CD8-positive, alpha-beta memory T cell (primary cell): ENCODE data around the gene LYRM4. TPM values are rescaled to one million over a fixed set of nuclear protein-coding genes. Genes with fewer than 3 reads are reported as not detected.

Source experiments
- CTCF ChIA-PET: fragments of 350-600 bp; sonication (Branson Sonifier 250); formaldehyde crosslinking; loops from one replicate; lab custom pipeline; 2021; ENCODE audit warnings: antibody characterized with exemption; lab: Charles Lee
- POLR2A ChIA-PET: fragments of 350-600 bp; sonication (Branson Sonifier 250); formaldehyde crosslinking; loops from one replicate; lab custom pipeline; 2021; ENCODE audit warnings: antibody characterized with exemption; lab: Charles Lee
- DNase-seq, 5 donors: peaks; one replicate each; pipeline versions ENCODE4 v3.0.0 to v3.0.0-alpha.2; 2020 to 2022; ENCODE audit warnings: mixed read lengths in 1 of 5
- H3K27ac ChIP-seq: one replicate; pipeline ENCODE4 v1.7.0; 2013; ENCODE audit warnings: low read depth, mild to moderate bottlenecking, low read length, moderate library complexity
- H3K27me3 ChIP-seq: 2 replicates; pipeline ENCODE4 v1.7.0; 2013; ENCODE audit warnings: low read length, mild to moderate bottlenecking; ENCODE audit not compliant: insufficient read depth, poor library complexity, severe bottlenecking
- H3K36me3 ChIP-seq: 2 replicates; pipeline ENCODE4 v1.7.0; 2013; ENCODE audit warnings: mild to moderate bottlenecking, low read length, moderate library complexity; ENCODE audit not compliant: insufficient read depth
- H3K4me1 ChIP-seq: 2 replicates; pipeline ENCODE4 v1.7.0; 2013; ENCODE audit warnings: mild to moderate bottlenecking, low read length, moderate library complexity; ENCODE audit not compliant: insufficient read depth
- H3K4me3 ChIP-seq: 2 replicates; pipeline ENCODE4 v1.7.0; 2013; ENCODE audit warnings: mild to moderate bottlenecking, low read length
- H3K9me3 ChIP-seq: 2 replicates; pipeline ENCODE4 v1.7.0; 2013; ENCODE audit warnings: mild to moderate bottlenecking, low read length
- H3K27ac Mint-ChIP-seq, 8 donors: one replicate each; pipeline ENCODE4 v1.8.0; 2020 to 2021; ENCODE audit warnings: mixed read lengths in 8 of 8, mild to moderate bottlenecking in 6 of 8, inconsistent platforms in 3 of 8, moderate library complexity in 3 of 8
- H3K27me3 Mint-ChIP-seq, 2 donors: one replicate each; pipeline ENCODE4 v1.8.0; 2020 to 2021; ENCODE audit warnings: mixed read lengths in 2 of 2, mild to moderate bottlenecking in 1 of 2, moderate library complexity in 1 of 2
- H3K36me3 Mint-ChIP-seq, 3 donors: one replicate each; pipeline ENCODE4 v1.8.0; 2020 to 2021; ENCODE audit warnings: mixed read lengths in 3 of 3, inconsistent platforms in 1 of 3, mild to moderate bottlenecking in 1 of 3
- H3K4me1 Mint-ChIP-seq, 3 donors: one replicate each; pipeline ENCODE4 v1.8.0; 2020 to 2021; ENCODE audit warnings: mixed read lengths in 3 of 3, inconsistent platforms in 1 of 3, mild to moderate bottlenecking in 1 of 3
- H3K4me3 Mint-ChIP-seq, 7 donors: one replicate each; pipeline ENCODE4 v1.8.0; 2020 to 2021; ENCODE audit warnings: mixed read lengths in 7 of 7, mild to moderate bottlenecking in 6 of 7, moderate library complexity in 4 of 7, inconsistent platforms in 2 of 7
- H3K9me3 Mint-ChIP-seq, 5 donors: one replicate each; pipeline ENCODE4 v1.8.0; 2020 to 2022; ENCODE audit warnings: mixed read lengths in 5 of 5, mild to moderate bottlenecking in 3 of 5, moderate library complexity in 2 of 5, inconsistent platforms in 1 of 5
- polyA plus RNA-seq: library from polyadenylated mRNA; unstranded; fragments of 300-500 nt; fragmentation: Illumina TruSeq; gene quantifications from one replicate; pipeline ENCODE4 v1.2.3, GENCODE V29; 2021
- total RNA-seq, 2 experiments: library from RNA; stranded (reverse); gene quantifications; one replicate each; pipeline ENCODE4 v1.2.3, GENCODE V29; 2021

The LYRM4 gene
- total and polyA plus RNA-seq, 3 experiments from 2014 or later, result 26.5 to 58.2 (median 55.1) TPM

GRCh38 chr6:5290097-5290496, 29.3 kb upstream of the LYRM4 start:
- POLR2A ChIA-PET, result no interaction called here
- no peaks in the 10 kb centered on the region for H3K4me1 ChIP-seq
- H3K9me3 Mint-ChIP-seq, result no peaks in the 10 kb centered on the region

GRCh38 chr6:5287966-5288297, 27.2 kb upstream of the LYRM4 start:
- no peaks in the 10 kb centered on the region for H3K9me3 Mint-ChIP-seq
- peak overlapping the region in 1 of 8 donors; percentile 84 for H3K27ac Mint-ChIP-seq
- no peak for DNase-seq
- H3K9me3 ChIP-seq, result no peaks in the 10 kb centered on the region
- H3K4me1 ChIP-seq, result no peaks in the 10 kb centered on the region
- H3K36me3 ChIP-seq, result no peaks in the 10 kb centered on the region
- ChIA-PET CTCF (interaction anchor here (1.5 kb wide), 1 partner anchor 15 kb away, joined by 6 read pairs; no protein-coding TSS in a partner anchor), POLR2A (no interaction called here)
- H3K4me3 ChIP-seq, result no peak overlapping the region
- peaks cover 40 to 60% (median 50%) of the 10 kb centered on the region in 3 donors for H3K4me1 Mint-ChIP-seq
- H3K27ac ChIP-seq, result no peak overlapping the region
- no peak overlapping the region for H3K4me3 Mint-ChIP-seq
- H3K27me3 ChIP-seq, result no peaks in the 10 kb centered on the region
- peaks cover 0 to 1% of the 10 kb centered on the region in 2 donors for H3K27me3 Mint-ChIP-seq
- peaks cover 0 to 8% (median 2%) of the 10 kb centered on the region in 3 donors for H3K36me3 Mint-ChIP-seq

More at GRCh38 chr6:5290097-5290496, 29.3 kb upstream of the LYRM4 start:
- CTCF ChIA-PET, result interaction anchor here (2.3 kb wide), 1 partner anchor 13 kb away, joined by 4 read pairs; no protein-coding TSS in a partner anchor
- Histone ChIP-seq H3K9me3 (no peaks in the 10 kb centered on the region), H3K4me3 (no peak overlapping the region), H3K27ac (no peak overlapping the region), H3K27me3 (no peaks in the 10 kb centered on the region), H3K36me3 (no peaks in the 10 kb centered on the region)
- H3K27me3 Mint-ChIP-seq, result no peaks in the 10 kb centered on the region
- peaks cover 0 to 5% (median under 1%) of the 10 kb centered on the region in 3 donors for H3K36me3 Mint-ChIP-seq
- no peak overlapping the region for H3K27ac Mint-ChIP-seq
- H3K4me3 Mint-ChIP-seq, result no peak overlapping the region
- no peak for DNase-seq
- peaks cover 40 to 63% (median 51%) of the 10 kb centered on the region in 3 donors for H3K4me1 Mint-ChIP-seq

- no peak overlapping the region for H3K27ac ChIP-seq
- no peak overlapping the region for H3K4me3 Mint-ChIP-seq
- no peaks in the 10 kb centered on the region for H3K4me1 ChIP-seq
- H3K27me3 Mint-ChIP-seq, result peaks cover 0 to 1% of the 10 kb centered on the region in 2 donors
- no peaks in the 10 kb centered on the region for H3K9me3 Mint-ChIP-seq
- peaks cover 38 to 59% (median 48%) of the 10 kb centered on the region in 3 donors for H3K4me1 Mint-ChIP-seq
- H3K9me3 ChIP-seq, result no peaks in the 10 kb centered on the region
- H3K4me3 ChIP-seq, result no peak overlapping the region
- no peak for DNase-seq
- ChIA-PET POLR2A (no interaction called here), CTCF (interaction anchor here (0.9 to 1.5 kb wide), 2 partner anchors 16 to 20 kb away, joined by 3 to 6 read pairs; no protein-coding TSS in a partner anchor)
- H3K27ac Mint-ChIP-seq, result peak overlapping the region in 2 of 8 donors; percentile 11 to 30
- H3K27me3 ChIP-seq, result no peaks in the 10 kb centered on the region
- no peaks in the 10 kb centered on the region for H3K36me3 ChIP-seq
- peaks cover 0 to 10% (median 2%) of the 10 kb centered on the region in 3 donors for H3K36me3 Mint-ChIP-seq
Measured at GRCh38 chr6:5287205-5287965, 26.6 kb upstream of the LYRM4 start.

GRCh38 chr6:5286780-5287179, 26.0 kb upstream of the LYRM4 start:
- Mint-ChIP-seq H3K9me3 (peaks cover 0 to 2% (median 0%) of the 10 kb centered on the region in 5 donors), H3K36me3 (peaks cover 0 to 10% (median 2%) of the 10 kb centered on the region in 3 donors), H3K4me3 (no peak overlapping the region), H3K27ac (no peak overlapping the region), H3K4me1 (peaks cover 37 to 57% (median 48%) of the 10 kb centered on the region in 3 donors), H3K27me3 (peaks cover 0 to 1% of the 10 kb centered on the region in 2 donors)
- ChIA-PET CTCF (interaction anchor here (0.9 to 1.5 kb wide), 2 partner anchors 16 to 20 kb away, joined by 3 to 6 read pairs; no protein-coding TSS in a partner anchor), POLR2A (no interaction called here)
- H3K9me3 ChIP-seq, result no peaks in the 10 kb centered on the region
- H3K27me3 ChIP-seq, result no peaks in the 10 kb centered on the region
- no peaks in the 10 kb centered on the region for H3K4me1 ChIP-seq
- no peak overlapping the region for H3K4me3 ChIP-seq
- H3K36me3 ChIP-seq, result no peaks in the 10 kb centered on the region
- no peak overlapping the region for H3K27ac ChIP-seq
- no peak for DNase-seq

- Mint-ChIP-seq H3K4me3 (no peak overlapping the region), H3K4me1 (peaks cover 39 to 59% (median 55%) of the 10 kb centered on the region in 3 donors), H3K27me3 (peaks cover 0 to 1% of the 10 kb centered on the region in 2 donors), H3K9me3 (peaks cover 0 to 2% (median 0%) of the 10 kb centered on the region in 5 donors), H3K27ac (no peak overlapping the region), H3K36me3 (peaks cover 0 to 9% (median 2%) of the 10 kb centered on the region in 3 donors)
- no peaks in the 10 kb centered on the region for H3K9me3 ChIP-seq
- ChIA-PET CTCF (no interaction called here), POLR2A (no interaction called here)
- no peak overlapping the region for H3K27ac ChIP-seq
- no peaks in the 10 kb centered on the region for H3K36me3 ChIP-seq
- H3K27me3 ChIP-seq, result no peaks in the 10 kb centered on the region
- no peaks in the 10 kb centered on the region for H3K4me1 ChIP-seq
- no peak for DNase-seq
- no peak overlapping the region for H3K4me3 ChIP-seq
Measured at GRCh38 chr6:5285526-5285925, 24.8 kb upstream of the LYRM4 start.

- no peak overlapping the region for H3K27ac ChIP-seq
- Mint-ChIP-seq H3K4me1 (peaks cover 42 to 61% (median 59%) of the 10 kb centered on the region in 3 donors), H3K27me3 (peaks cover 0 to 1% of the 10 kb centered on the region in 2 donors), H3K27ac (peak overlapping the region in 1 of 8 donors; percentile 16), H3K4me3 (no peak overlapping the region), H3K9me3 (peaks cover 0 to 2% (median 0%) of the 10 kb centered on the region in 5 donors), H3K36me3 (peaks cover 0 to 11% (median 2%) of the 10 kb centered on the region in 3 donors)
- ChIA-PET CTCF (no interaction called here), POLR2A (no interaction called here)
- no peak for DNase-seq
- no peaks in the 10 kb centered on the region for H3K9me3 ChIP-seq
- peaks cover 4% of the 10 kb centered on the region for H3K4me1 ChIP-seq
- no peak overlapping the region for H3K4me3 ChIP-seq
- no peaks in the 10 kb centered on the region for H3K36me3 ChIP-seq
- H3K27me3 ChIP-seq, result no peaks in the 10 kb centered on the region
Measured at GRCh38 chr6:5285081-5285480, 24.3 kb upstream of the LYRM4 start.

GRCh38 chr6:5282191-5282623, 21.5 kb upstream of the LYRM4 start:
- H3K9me3 ChIP-seq, result no peaks in the 10 kb centered on the region
- no peak for DNase-seq
- peaks cover 4% of the 10 kb centered on the region for H3K4me1 ChIP-seq
- CTCF ChIA-PET, result no interaction called here
- H3K9me3 Mint-ChIP-seq, result peaks cover 0 to 2% (median 0%) of the 10 kb centered on the region in 5 donors
- H3K4me3 ChIP-seq, result no peak overlapping the region
- no peaks in the 10 kb centered on the region for H3K36me3 ChIP-seq
- no peak overlapping the region for H3K4me3 Mint-ChIP-seq
- peaks cover 47 to 70% (median 64%) of the 10 kb centered on the region in 3 donors for H3K4me1 Mint-ChIP-seq
- POLR2A ChIA-PET, result no interaction called here
- H3K36me3 Mint-ChIP-seq, result peaks cover 0 to 11% (median 7%) of the 10 kb centered on the region in 3 donors
- peaks cover 0 to 1% of the 10 kb centered on the region in 2 donors for H3K27me3 Mint-ChIP-seq
- no peaks in the 10 kb centered on the region for H3K27me3 ChIP-seq
- no peak overlapping the region for H3K27ac ChIP-seq
- peak overlapping the region in 3 of 8 donors; percentile 3 to 59 (median 58) for H3K27ac Mint-ChIP-seq

GRCh38 chr6:5280920-5281319, 20.2 kb upstream of the LYRM4 start:
- Mint-ChIP-seq H3K9me3 (peaks cover 0 to 2% (median 0%) of the 10 kb centered on the region in 5 donors), H3K36me3 (peaks cover 0 to 11% (median 7%) of the 10 kb centered on the region in 3 donors), H3K27me3 (peaks cover 0 to 1% of the 10 kb centered on the region in 2 donors), H3K4me1 (peaks cover 47 to 65% (median 60%) of the 10 kb centered on the region in 3 donors), H3K4me3 (no peak overlapping the region), H3K27ac (peak overlapping the region in 1 of 8 donors; percentile 6)
- no peak for DNase-seq
- H3K9me3 ChIP-seq, result no peaks in the 10 kb centered on the region
- H3K4me1 ChIP-seq, result peaks cover 4% of the 10 kb centered on the region
- CTCF ChIA-PET, result no interaction called here
- H3K27me3 ChIP-seq, result no peaks in the 10 kb centered on the region
- no peak overlapping the region for H3K4me3 ChIP-seq
- H3K27ac ChIP-seq, result no peak overlapping the region
- POLR2A ChIA-PET, result no interaction called here
- H3K36me3 ChIP-seq, result no peaks in the 10 kb centered on the region
